ENCODE measurements around the gene RGR. TPM values are rescaled to one million over a fixed set of nuclear protein-coding genes. Genes with fewer than 3 reads are reported as not detected.

The RGR gene
- total RNA-seq, 2 donors from 2014 or later: not detected

- no peaks in the 10 kb centered on the region for H3K36me3 ChIP-seq
- H3K4me3 ChIP-seq: no peak overlapping the region
- H3K4me1 ChIP-seq: no peaks in the 10 kb centered on the region
- H3K9me3 ChIP-seq: no peaks in the 10 kb centered on the region
- no peak for DNase-seq (ENCODE audit: low spot score)
- no peaks in the 10 kb centered on the region for H3K27me3 ChIP-seq
- H3K27ac ChIP-seq: no peak overlapping the region
- TF ChIP-seq, protein P1, sequence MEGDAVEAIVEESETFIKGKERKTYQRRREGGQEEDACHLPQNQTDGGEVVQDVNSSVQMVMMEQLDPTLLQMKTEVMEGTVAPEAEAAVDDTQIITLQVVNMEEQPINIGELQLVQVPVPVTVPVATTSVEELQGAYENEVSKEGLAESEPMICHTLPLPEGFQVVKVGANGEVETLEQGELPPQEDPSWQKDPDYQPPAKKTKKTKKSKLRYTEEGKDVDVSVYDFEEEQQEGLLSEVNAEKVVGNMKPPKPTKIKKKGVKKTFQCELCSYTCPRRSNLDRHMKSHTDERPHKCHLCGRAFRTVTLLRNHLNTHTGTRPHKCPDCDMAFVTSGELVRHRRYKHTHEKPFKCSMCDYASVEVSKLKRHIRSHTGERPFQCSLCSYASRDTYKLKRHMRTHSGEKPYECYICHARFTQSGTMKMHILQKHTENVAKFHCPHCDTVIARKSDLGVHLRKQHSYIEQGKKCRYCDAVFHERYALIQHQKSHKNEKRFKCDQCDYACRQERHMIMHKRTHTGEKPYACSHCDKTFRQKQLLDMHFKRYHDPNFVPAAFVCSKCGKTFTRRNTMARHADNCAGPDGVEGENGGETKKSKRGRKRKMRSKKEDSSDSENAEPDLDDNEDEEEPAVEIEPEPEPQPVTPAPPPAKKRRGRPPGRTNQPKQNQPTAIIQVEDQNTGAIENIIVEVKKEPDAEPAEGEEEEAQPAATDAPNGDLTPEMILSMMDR (IDR thresholded peaks at IDR 0.05): no peak
Observed at GRCh38 chr10:84238909-84239308, 5.9 kb upstream of the RGR start.

GRCh38 chr10:84241185-84241790 lies 3.6 kb upstream of the RGR start, which contains the start of gene LRIT1:
LRIT1 (minus strand) TSS chr10:84241546; CDS start chr10:84241439, 107 bp downstream.
- Histone ChIP-seq H3K4me3 (no peak within 1 kb of the TSS), H3K36me3 (no peaks in the 10 kb centered on the region), H3K9me3 (no peaks in the 10 kb centered on the region), H3K27ac (no peak within 1 kb of the TSS), H3K4me1 (no peaks in the 10 kb centered on the region), H3K27me3 (no peaks in the 10 kb centered on the region)
- DNase-seq (ENCODE audit: low spot score): no peak
- TF ChIP-seq, protein P1 (IDR thresholded peaks at IDR 0.05): no peak

GRCh38 chr10:84243759-84244158 lies 1.1 kb upstream of the RGR start:
- Histone ChIP-seq H3K36me3 (no peaks in the 10 kb centered on the region), H3K27ac (no peak overlapping the region), H3K4me1 (no peaks in the 10 kb centered on the region), H3K9me3 (no peaks in the 10 kb centered on the region), H3K4me3 (no peak overlapping the region), H3K27me3 (no peaks in the 10 kb centered on the region)
- DNase-seq (ENCODE audit: low spot score): no peak
- TF ChIP-seq, protein P1 (IDR thresholded peaks at IDR 0.05): no peak

GRCh38 chr10:84247496-84247895 lies 2.6 kb downstream of the RGR start:
- no peaks in the 10 kb centered on the region for H3K4me1 ChIP-seq
- no peak overlapping the region for H3K4me3 ChIP-seq
- H3K36me3 ChIP-seq: no peaks in the 10 kb centered on the region
- no peaks in the 10 kb centered on the region for H3K9me3 ChIP-seq
- TF ChIP-seq, protein P1 (IDR thresholded peaks at IDR 0.05): no peak
- DNase-seq (ENCODE audit: low spot score): no peak
- H3K27me3 ChIP-seq: no peaks in the 10 kb centered on the region
- no peak overlapping the region for H3K27ac ChIP-seq

GRCh38 chr10:84248794-84249193 lies 3.9 kb downstream of the RGR start:
- Histone ChIP-seq H3K27ac (no peak overlapping the region), H3K9me3 (no peaks in the 10 kb centered on the region), H3K4me3 (no peak overlapping the region), H3K4me1 (no peaks in the 10 kb centered on the region), H3K27me3 (no peaks in the 10 kb centered on the region), H3K36me3 (no peaks in the 10 kb centered on the region)
- TF ChIP-seq, protein P1 (IDR thresholded peaks at IDR 0.05): no peak
- no peak for DNase-seq (ENCODE audit: low spot score)
